GM20431 (cell line): ENCODE data around the gene POLR3H.

Experiments
- in situ Hi-C: fragments of 300-500 bp; cut with MseI, MboI; formaldehyde crosslinking; loops from one replicate; pipeline ENCODE4 v1.15.0; 2020; ENCODE audit warnings: low sequenced_read_pairs; ENCODE audit not compliant: unreplicated experiment

The POLR3H gene

DNA sequence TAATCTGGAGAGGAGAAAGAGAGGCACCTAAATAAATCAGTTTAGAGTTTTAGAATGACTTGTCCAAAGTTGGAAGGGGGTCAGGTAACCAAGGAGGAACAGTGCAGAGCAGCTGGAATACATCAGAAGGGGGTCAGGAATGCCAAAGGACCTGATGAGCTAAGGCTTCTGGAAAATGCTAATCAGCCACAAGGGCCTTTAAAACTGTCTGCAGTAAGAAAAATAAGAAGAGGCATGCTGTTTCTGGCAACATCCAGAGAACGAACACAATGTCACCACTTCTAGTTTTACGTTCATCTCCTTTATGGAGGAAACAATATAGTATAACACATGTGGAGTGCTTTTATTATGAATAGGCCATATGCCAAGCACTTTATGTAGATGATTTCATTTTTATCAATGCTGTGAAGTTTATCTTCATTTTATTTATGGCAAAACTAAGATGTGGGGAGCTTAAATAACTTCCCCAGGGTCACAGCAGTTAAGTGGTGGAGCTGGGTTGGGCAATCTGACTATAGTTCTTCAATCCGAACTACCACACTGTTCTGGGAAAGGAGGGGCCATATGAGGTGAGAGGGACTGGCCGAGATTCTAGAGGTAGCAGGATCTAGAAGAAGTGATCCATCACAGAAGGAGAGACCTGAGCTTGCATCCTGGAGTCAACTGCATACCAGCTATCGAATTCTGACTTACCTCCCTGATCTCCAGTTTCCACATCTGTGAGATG lies 52.7 kb downstream of the POLR3H start:
- in situ Hi-C loops = no loop called here

DNA sequence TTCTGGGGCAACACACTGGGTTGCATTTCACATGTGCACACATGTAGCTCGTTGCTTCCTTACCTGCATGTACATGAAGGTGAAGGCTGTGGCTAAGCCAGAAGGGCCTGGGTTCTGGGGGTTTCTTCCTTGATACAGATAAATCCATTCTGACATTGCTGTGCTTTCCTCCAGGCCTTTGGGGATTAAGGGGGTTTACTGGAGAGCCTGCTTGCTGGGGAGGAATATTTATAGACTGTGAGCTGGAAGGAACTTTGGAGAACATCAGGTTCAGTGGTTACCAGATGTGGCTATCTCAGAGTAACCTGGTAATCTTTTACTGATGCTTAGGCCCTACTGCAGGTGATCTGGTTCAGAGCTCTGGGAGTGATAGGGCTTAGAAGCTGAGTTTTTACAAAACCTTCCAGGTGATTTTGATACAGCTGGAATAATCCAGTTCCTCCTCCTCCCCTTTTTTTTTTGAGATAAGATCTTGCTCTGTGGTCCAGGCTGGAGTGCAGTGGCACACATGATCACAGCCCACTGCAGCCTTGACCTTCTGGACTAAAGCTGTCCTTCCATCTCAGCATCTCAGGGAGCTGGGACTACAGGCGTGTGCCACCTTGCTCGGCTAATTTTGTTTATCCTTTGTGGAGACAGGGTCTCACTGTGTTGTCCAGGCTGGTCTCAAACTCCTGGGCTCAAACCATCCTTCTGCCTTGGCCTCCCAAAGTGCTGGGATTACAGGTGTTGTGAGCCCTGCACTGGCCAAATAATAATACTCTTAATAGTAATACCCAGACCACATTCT lies 55.5 kb downstream of the POLR3H start:
- in situ Hi-C loops = no loop called here

DNA sequence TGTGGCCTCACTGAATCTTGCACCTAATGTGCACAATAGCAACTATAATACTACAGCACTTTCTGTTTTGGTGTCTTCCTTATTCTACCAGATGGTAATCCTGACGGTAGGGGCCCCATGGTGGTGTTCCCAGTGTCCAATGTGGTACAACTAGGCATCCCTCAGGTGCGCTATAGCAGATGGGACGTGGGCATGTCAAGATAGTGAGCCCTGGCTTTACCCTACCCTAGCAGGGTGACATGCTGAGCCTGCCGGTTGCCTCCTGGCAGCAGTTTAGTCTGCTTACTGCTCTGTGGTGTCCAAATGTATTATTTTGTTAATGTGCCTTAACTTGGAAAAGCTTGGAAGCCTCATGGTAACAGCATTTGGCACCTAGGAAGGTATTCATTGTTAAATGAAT lies 56.2 kb downstream of the POLR3H start:
- in situ Hi-C loops = no loop called here

- in situ Hi-C loops = no loop called here
These were observed 57.0 kb downstream of the POLR3H start for GRCh38 chr22:41487037-41487935.

GRCh38 chr22:41485033-41485432 lies 59.2 kb downstream of the POLR3H start:
- in situ Hi-C loops = no loop called here

DNA sequence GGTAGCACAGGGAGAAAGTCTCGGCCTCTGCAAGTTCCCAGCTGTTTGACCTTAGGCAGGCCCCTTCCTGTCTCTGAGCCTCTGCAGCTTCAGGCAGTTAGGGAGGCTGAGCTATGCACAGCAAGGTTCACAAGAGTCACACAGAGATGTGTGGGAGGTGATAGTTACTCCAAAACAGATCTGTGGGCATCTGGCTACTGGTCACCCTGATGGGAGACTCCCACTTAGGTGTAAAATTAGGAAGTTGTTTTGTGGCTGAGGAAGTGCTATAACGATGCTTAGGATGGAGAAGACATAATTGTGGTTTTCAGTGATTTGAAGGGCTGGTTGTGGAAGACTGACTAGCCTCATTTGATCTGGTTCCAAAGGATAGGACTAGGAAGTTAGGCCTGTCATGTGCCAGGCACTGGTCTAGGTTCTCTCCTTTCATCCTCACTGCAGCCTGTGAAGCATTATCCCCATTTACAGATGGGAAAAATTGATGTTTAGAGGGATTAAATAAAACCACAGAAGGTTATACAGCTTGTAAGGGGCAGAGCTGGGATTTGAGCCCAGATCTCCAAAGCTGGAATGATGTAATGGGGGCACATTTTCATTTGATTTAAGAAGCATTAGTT lies 61.8 kb downstream of the POLR3H start:
- in situ Hi-C loops = no loop called here

GRCh38 chr22:41481925-41482318 lies 62.3 kb downstream of the POLR3H start:
- in situ Hi-C loops = no loop called here

GRCh38 chr22:41481131-41481830 lies 63.0 kb downstream of the POLR3H start:
- in situ Hi-C loops = no loop called here

DNA sequence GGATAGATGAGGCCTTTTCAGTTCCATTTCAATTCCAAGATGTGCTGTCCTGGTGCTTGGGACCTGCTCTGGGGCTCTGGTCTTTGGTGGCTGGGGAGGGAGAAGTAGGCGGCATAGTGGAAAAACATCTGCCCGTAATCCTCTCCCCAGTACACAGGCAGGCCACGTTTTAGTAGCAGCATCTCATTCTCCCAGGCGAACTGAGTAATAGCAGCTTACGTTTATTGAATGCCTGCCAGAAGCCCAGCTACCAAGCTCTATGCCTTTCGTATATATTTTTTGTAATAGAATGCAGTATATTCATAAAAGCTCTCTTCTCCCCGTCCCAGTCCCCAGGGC lies 63.9 kb downstream of the POLR3H start:
- in situ Hi-C loops = no loop called here

DNA sequence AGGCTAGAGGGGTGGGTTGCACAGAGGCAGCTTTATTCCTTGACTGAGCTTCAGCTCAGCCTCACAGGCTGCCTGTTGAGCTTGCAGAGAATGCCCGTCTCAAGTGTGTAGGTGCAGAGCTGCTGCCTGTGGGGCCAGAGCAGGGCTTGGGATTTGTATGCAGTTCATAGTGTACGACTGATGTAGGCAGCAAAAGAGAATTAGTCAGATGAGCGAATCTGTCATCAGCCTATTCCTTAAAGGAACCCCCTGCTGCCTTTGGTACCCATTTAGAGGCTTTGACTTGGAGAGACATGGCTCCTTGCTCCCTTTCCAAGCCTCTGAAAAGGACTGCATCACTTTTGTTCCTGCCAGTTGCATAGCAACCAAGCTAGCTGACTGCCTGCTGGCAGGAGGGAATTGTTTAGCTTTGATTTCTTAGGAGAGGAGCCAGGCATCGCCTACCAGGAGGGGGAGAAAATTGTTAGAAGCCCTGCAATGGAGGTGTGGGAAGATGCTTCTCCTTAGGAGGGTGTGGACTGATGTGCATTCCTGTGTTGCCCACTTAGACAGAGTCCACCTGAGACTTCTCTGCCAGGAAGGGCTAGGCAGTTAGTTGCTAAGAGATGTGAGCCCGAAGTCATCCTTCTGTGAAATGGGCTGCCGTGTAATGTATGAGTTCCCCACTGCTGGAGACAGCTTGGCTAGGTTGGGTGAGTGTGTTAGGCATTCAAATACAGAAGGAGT lies 64.4 kb downstream of the POLR3H start:
- in situ Hi-C loops = no loop called here

DNA sequence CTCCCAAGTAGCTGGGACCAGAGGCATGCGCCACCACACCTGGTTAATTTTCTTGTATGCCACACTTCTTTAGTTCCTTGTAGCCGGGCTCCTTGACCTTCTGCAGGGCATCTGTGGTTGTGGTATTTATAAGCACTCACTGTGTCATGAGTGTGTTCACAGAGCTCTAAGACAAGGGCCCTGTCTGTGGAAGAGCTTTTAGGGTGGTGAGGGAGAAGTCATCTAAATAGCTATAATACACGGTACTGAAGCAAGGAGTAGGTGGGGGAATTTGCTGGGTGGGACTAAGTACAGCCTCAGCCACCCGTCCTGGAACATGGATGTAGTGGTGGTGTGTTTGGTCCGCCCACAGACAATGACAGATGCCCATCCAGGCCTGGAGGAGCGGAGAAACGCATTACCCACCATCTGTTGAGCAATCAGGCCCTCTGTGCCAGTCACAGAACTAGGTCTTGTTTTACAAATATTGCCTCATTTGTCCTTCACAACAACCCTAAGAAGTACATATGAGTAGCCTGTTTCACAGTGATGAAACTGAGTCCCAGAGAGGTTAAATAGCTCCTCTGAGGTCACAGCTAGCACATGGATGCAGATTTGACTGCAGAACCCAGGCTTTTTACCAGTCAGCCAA lies 65.3 kb downstream of the POLR3H start:
- in situ Hi-C loops = no loop called here

GRCh38 chr22:41478473-41478872 lies 65.8 kb downstream of the POLR3H start:
- in situ Hi-C loops = no loop called here
